Measurements from ENCODE around the gene POLR3K. TPM values are rescaled to one million over a fixed set of nuclear protein-coding genes. Genes with fewer than 3 reads are reported as not detected.

POLR3K gene
- total RNA-seq, 1 donor from 2014 or later, result 9.2 TPM

GRCh38 chr16:78444-79150 lies 25.2 kb upstream of the POLR3K start:
- H3K9ac ChIP-seq, result peak overlapping the region; percentile 50
- peaks cover 29% of the 10 kb centered on the region for H3F3A ChIP-seq (ENCODE audit: low read depth)
- no peaks in the 10 kb centered on the region for H3K36me3 ChIP-seq
- no peaks in the 10 kb centered on the region for H3K9me3 Mint-ChIP-seq
- peaks cover 3% of the 10 kb centered on the region for H3K36me3 Mint-ChIP-seq
- H3K9me3 ChIP-seq (ENCODE audit: low read depth), result no peaks in the 10 kb centered on the region
- TF ChIP-seq, protein P1, sequence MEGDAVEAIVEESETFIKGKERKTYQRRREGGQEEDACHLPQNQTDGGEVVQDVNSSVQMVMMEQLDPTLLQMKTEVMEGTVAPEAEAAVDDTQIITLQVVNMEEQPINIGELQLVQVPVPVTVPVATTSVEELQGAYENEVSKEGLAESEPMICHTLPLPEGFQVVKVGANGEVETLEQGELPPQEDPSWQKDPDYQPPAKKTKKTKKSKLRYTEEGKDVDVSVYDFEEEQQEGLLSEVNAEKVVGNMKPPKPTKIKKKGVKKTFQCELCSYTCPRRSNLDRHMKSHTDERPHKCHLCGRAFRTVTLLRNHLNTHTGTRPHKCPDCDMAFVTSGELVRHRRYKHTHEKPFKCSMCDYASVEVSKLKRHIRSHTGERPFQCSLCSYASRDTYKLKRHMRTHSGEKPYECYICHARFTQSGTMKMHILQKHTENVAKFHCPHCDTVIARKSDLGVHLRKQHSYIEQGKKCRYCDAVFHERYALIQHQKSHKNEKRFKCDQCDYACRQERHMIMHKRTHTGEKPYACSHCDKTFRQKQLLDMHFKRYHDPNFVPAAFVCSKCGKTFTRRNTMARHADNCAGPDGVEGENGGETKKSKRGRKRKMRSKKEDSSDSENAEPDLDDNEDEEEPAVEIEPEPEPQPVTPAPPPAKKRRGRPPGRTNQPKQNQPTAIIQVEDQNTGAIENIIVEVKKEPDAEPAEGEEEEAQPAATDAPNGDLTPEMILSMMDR (IDR thresholded peaks at IDR 0.05), result no peak
- TF ChIP-seq EZH2 (IDR thresholded peaks at IDR 0.05), result no peak
- no peak for TF ChIP-seq EZH2phosphoT487 (IDR thresholded peaks at IDR 0.05)
- H3K4me3 Mint-ChIP-seq, result peak overlapping the region; percentile 90
- no peak for DNase-seq (ENCODE audit: low spot score)
- peaks cover 9% of the 10 kb centered on the region for H3K27me3 ChIP-seq
- no peak overlapping the region for H3K27ac Mint-ChIP-seq
- peaks cover 12% of the 10 kb centered on the region for H3K27me3 Mint-ChIP-seq (ENCODE audit: insufficient read depth, low read depth)
- peak overlapping the region; percentile 73 for H2AFZ ChIP-seq (replicated peaks)
- H4K20me1 ChIP-seq (ENCODE audit: low read depth), result no peaks in the 10 kb centered on the region
- peaks cover 28% of the 10 kb centered on the region for H3K4me1 ChIP-seq
- H3K4me1 Mint-ChIP-seq, result peaks cover 43% of the 10 kb centered on the region
- no peak overlapping the region for H3K27ac ChIP-seq
- peak overlapping the region; percentile 72 for H3K4me3 ChIP-seq
- no peaks in the 10 kb centered on the region for H3K79me2 ChIP-seq (ENCODE audit: low read depth)
- H3K4me2 ChIP-seq, result peak overlapping the region; percentile 92

- no peaks in the 10 kb centered on the region for H3K79me2 ChIP-seq (ENCODE audit: low read depth)
- H3K36me3 Mint-ChIP-seq, result peaks cover 2% of the 10 kb centered on the region
- peaks cover 29% of the 10 kb centered on the region for H3F3A ChIP-seq (ENCODE audit: low read depth)
- peaks cover 10% of the 10 kb centered on the region for H3K27me3 ChIP-seq
- H2AFZ ChIP-seq (replicated peaks), result peak within 1 kb of the TSS; percentile 73
- peak within 1 kb of the TSS; percentile 72 for H3K4me3 ChIP-seq
- TF ChIP-seq, protein P1 (IDR thresholded peaks at IDR 0.05), result no peak
- TF ChIP-seq EZH2 (IDR thresholded peaks at IDR 0.05) (no peak), EZH2phosphoT487 (IDR thresholded peaks at IDR 0.05) (no peak)
- no peaks in the 10 kb centered on the region for H4K20me1 ChIP-seq (ENCODE audit: low read depth)
- H3K4me1 ChIP-seq, result peaks cover 29% of the 10 kb centered on the region
- no peak within 1 kb of the TSS for H3K27ac ChIP-seq
- H3K36me3 ChIP-seq, result no peaks in the 10 kb centered on the region
- peak; percentile 89 for DNase-seq (ENCODE audit: low spot score)
- H3K9me3 Mint-ChIP-seq, result no peaks in the 10 kb centered on the region
- peak within 1 kb of the TSS; percentile 50 for H3K9ac ChIP-seq
- peak within 1 kb of the TSS; percentile 90 for H3K4me3 Mint-ChIP-seq
- peaks cover 13% of the 10 kb centered on the region for H3K27me3 Mint-ChIP-seq (ENCODE audit: insufficient read depth, low read depth)
- peaks cover 48% of the 10 kb centered on the region for H3K4me1 Mint-ChIP-seq
- peak within 1 kb of the TSS; percentile 92 for H3K4me2 ChIP-seq
- H3K9me3 ChIP-seq (ENCODE audit: low read depth), result no peaks in the 10 kb centered on the region
- no peak within 1 kb of the TSS for H3K27ac Mint-ChIP-seq
Measured at GRCh38 chr16:77807-78443, 24.5 kb upstream of the POLR3K start, which contains the start of gene MPG. Gene MPG (plus strand): TSS chr16:78225. CDS start chr16:78310, 85 bp downstream.

DNA sequence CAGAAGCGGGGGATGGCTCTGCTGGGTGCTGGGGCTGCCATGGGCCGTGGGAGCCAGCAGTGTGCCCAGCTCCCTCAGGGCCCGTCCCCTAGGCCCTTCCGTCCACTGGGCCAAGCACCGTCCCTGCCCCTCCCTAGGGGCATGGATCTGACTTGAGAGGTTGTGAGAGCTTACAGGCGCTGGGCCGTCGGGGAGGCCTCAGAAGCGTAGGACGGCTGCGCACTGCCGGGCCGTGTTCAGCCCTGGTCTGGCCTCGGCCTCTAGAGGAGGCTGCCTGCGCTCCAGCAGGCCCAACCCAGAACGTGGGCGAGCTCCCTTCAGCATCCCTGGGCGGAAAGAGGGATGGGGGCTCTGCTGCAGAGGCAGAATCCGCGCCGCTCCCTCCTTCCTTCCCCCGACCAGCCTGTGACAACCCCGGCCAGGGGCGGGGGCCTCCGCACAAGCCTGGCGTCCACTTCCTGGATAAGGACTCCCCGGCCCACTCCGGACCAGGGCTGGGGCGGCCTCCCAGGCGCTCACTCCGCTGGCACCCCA lies 23.9 kb upstream of the POLR3K start:
- Histone ChIP-seq H2AFZ (replicated peaks) (peak overlapping the region; percentile 73), H4K20me1 (ENCODE audit: low read depth) (no peaks in the 10 kb centered on the region), H3K4me3 (peak overlapping the region; percentile 72), H3K27me3 (peaks cover 14% of the 10 kb centered on the region), H3K36me3 (no peaks in the 10 kb centered on the region), H3K9ac (no peak overlapping the region), H3K27ac (no peak overlapping the region), H3K9me3 (ENCODE audit: low read depth) (no peaks in the 10 kb centered on the region), H3K79me2 (ENCODE audit: low read depth) (no peaks in the 10 kb centered on the region), H3K4me2 (peak overlapping the region; percentile 92), H3F3A (ENCODE audit: low read depth) (peaks cover 29% of the 10 kb centered on the region), H3K4me1 (peaks cover 33% of the 10 kb centered on the region)
- peak overlapping the region; percentile 79 for H3K4me3 Mint-ChIP-seq
- no peak overlapping the region for H3K27ac Mint-ChIP-seq
- peak; percentile 77 for DNase-seq (ENCODE audit: low spot score)
- no peak for TF ChIP-seq EZH2 (IDR thresholded peaks at IDR 0.05)
- no peak for TF ChIP-seq EZH2phosphoT487 (IDR thresholded peaks at IDR 0.05)
- TF ChIP-seq, protein P1 (IDR thresholded peaks at IDR 0.05), result no peak
- H3K4me1 Mint-ChIP-seq, result peaks cover 50% of the 10 kb centered on the region
- H3K27me3 Mint-ChIP-seq (ENCODE audit: insufficient read depth, low read depth), result peaks cover 15% of the 10 kb centered on the region
- no peaks in the 10 kb centered on the region for H3K9me3 Mint-ChIP-seq
- H3K36me3 Mint-ChIP-seq, result no peaks in the 10 kb centered on the region

All from neural progenitor cell (in vitro differentiated cells).